ENCODE data around the gene ZNF22. TPM values are rescaled to one million over a fixed set of nuclear protein-coding genes. Genes with fewer than 3 reads are reported as not detected.

Gene ZNF22
- total and polyA plus RNA-seq, 2 of the 8 experiments (the other 6 are each of a cell fraction or from before 2014, with no cell fraction given) = 18.2 to 45.2 TPM

DNA sequence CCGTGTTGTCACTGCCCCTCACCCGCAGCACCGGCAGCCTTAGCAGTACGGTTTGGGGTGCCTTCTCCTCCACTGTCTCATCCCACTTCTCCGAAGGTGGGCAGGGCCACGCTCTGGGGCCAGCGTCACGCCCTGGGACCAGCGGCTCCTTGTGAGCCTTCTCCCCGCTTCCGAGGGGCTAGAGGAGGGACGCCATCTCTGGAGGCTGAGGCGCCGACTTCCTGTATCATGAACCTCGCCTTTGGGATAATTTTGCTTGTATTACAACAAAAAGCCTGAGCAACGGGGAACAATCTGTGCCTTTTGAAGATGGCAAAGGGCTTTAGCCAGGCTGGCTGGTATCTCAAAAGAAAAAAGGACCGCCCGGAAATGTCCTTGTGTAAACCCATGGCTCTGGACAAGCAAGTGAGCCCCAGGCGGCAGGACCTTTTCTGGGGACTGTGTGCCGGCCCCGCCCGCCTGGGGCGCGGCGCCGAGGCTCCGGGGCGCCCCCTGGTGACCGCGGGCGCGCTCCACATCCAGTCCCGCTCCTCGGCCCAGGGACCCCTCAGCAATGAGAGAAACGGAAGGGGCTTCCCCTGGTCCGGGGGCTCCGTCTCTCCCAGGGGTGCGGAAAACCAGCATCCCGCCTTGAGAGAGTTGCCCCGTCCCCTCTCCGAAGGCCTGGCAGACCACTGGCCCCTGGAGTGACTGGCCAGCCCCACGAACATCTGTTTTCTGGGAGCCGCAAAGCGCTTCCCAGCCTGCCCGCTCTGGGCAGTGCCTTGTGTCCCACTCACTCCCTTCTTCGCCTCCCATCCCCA is 25.9 kb upstream of the ZNF22 start (continued):
- TF ChIP-seq RBBP5 (IDR thresholded peaks at IDR 0.05; ENCODE audit: borderline replicate concordance, low read depth, low read length) (peak; percentile 82; the same call in 1 of the 2 replicates), CHD1 (IDR thresholded peaks at IDR 0.05; ENCODE audit: low read depth, low read length) (no peak), MAX (IDR thresholded peaks at IDR 0.05) (no peak), RAD21 (IDR thresholded peaks at IDR 0.05 in 1 of 2, conservative IDR thresholded peaks at IDR 0.05 in 1 of 2; ENCODE audit: low read depth in 2 of 2, low read length in 2 of 2) (peak; percentile 53 to 77), TAF1 (IDR thresholded peaks at IDR 0.05; ENCODE audit: low read depth, low read length) (peak; percentile 36; the same call in 1 of the 2 replicates), ASH2L (IDR thresholded peaks at IDR 0.05; ENCODE audit: low read length) (peak; percentile 74)
